Hepatocyte (in vitro differentiated cells): ENCODE measurements around the gene CISD2. TPM values are rescaled to one million over a fixed set of nuclear protein-coding genes. Genes with fewer than 3 reads are reported as not detected.

Experiments used
- DNase-seq: peaks from one replicate; pipeline ENCODE4 v3.0.0-alpha.2; 2016; ENCODE audit warnings: low spot score
- H2AFZ ChIP-seq: fragments of 200-600 bp; sonication (generic); 2 replicates; pipeline ENCODE4 v1.6.0; 2016; ENCODE audit warnings: antibody characterized with exemption, mild to moderate bottlenecking
- H3K27ac ChIP-seq: fragments of 200-600 bp; sonication (generic); 2 replicates; pipeline ENCODE4 v1.5.1; 2016; ENCODE audit warnings: mild to moderate bottlenecking
- H3K27me3 ChIP-seq: fragments of 200-600 bp; sonication (generic); 2 replicates; pipeline ENCODE4 v1.6.1; 2016
- H3K36me3 ChIP-seq: fragments of 200-600 bp; sonication (generic); replicated peaks from 2 replicates; pipeline ENCODE4 v1.5.1; 2016; ENCODE audit warnings: low read depth; ENCODE audit not compliant: insufficient read depth
- H3K4me1 ChIP-seq: fragments of 200-600 bp; sonication (generic); 2 replicates; pipeline ENCODE4 v1.5.1; 2016; ENCODE audit warnings: mild to moderate bottlenecking, moderate library complexity; ENCODE audit not compliant: insufficient read depth
- H3K4me2 ChIP-seq: fragments of 200-600 bp; sonication (generic); 2 replicates; pipeline ENCODE4 v1.6.0; 2016
- H3K4me3 ChIP-seq: fragments of 200-600 bp; sonication (generic); 2 replicates; pipeline ENCODE4 v1.5.1; 2016; ENCODE audit warnings: mild to moderate bottlenecking
- H3K79me2 ChIP-seq: fragments of 200-600 bp; sonication (generic); 2 replicates; pipeline ENCODE4 v1.6.0; 2017; ENCODE audit warnings: mild to moderate bottlenecking
- H3K9me2 ChIP-seq: fragments of 200-600 bp; sonication (generic); replicated peaks from 2 replicates; pipeline ENCODE4 v1.6.0; 2017; ENCODE audit warnings: mild to moderate bottlenecking; ENCODE audit not compliant: insufficient read depth
- H3K9me3 ChIP-seq: fragments of 200-600 bp; sonication (generic); 2 replicates; pipeline ENCODE4 v1.5.1; 2016; ENCODE audit warnings: low read depth, mild to moderate bottlenecking
- H4K20me1 ChIP-seq: fragments of 200-600 bp; sonication (generic); 2 replicates; pipeline ENCODE4 v1.6.0; 2016; ENCODE audit warnings: mild to moderate bottlenecking; ENCODE audit not compliant: insufficient read depth, poor library complexity, severe bottlenecking
- CTCF ChIP-seq: fragments of 200-600 bp; sonication (generic); IDR thresholded peaks from 2 replicates; pipeline ENCODE4 v1.5.1; 2016; ENCODE audit warnings: antibody characterized with exemption, mild to moderate bottlenecking; ENCODE audit not compliant: poor library complexity
- EZH2 ChIP-seq: fragments of 200-600 bp; sonication (generic); IDR thresholded peaks from 2 replicates; pipeline ENCODE4 v1.6.1; 2016; ENCODE audit warnings: antibody characterized with exemption, mild to moderate bottlenecking, borderline replicate concordance
- EZH2phosphoT487 ChIP-seq: fragments of 200-600 bp; sonication (generic); IDR thresholded peaks from one replicate; pipeline ENCODE4 v1.6.1; 2018; ENCODE audit warnings: antibody characterized with exemption, mild to moderate bottlenecking, low read depth, moderate library complexity; ENCODE audit not compliant: unreplicated experiment, severe bottlenecking
- WGBS: methylation state at CpG from one replicate; pipeline ENCODE4 v1.1.6; 2016; ENCODE audit warnings: low lambda C conversion rate; ENCODE audit errors: missing lambda C conversion rate; 5-methylcytosine and 5-hydroxymethylcytosine counted together
- polyA plus RNA-seq: library from polyadenylated mRNA; unstranded; fragments of >200 nt; fragmentation: Nextera tagmentation; extraction: Ambion mirVana; gene quantifications from 2 replicates; pipeline ENCODE4 v1.2.1, GENCODE V29; 2016
- total RNA-seq: library from RNA; depleted of rRNA; stranded (reverse); fragments of >200 nt; gene quantifications from 2 replicates; pipeline ENCODE4 v1.2.3, GENCODE V29; 2014

The CISD2 gene
- total and polyA plus RNA-seq, 2 experiments from 2014 or later: 58.4 to 76.7 TPM

GRCh38 chr4:102843938-102844337, 24.9 kb upstream of the CISD2 start:
- Histone ChIP-seq H2AFZ (no peak overlapping the region), H3K4me3 (no peak overlapping the region), H3K27me3 (no peaks in the 10 kb centered on the region), H3K9me2 (no peaks in the 10 kb centered on the region), H3K4me2 (no peak overlapping the region), H4K20me1 (no peaks in the 10 kb centered on the region), H3K9me3 (no peaks in the 10 kb centered on the region), H3K79me2 (no peaks in the 10 kb centered on the region), H3K36me3 (no peaks in the 10 kb centered on the region), H3K4me1 (no peaks in the 10 kb centered on the region), H3K27ac (no peak overlapping the region)
- 93% methylated on average over 1 of the region's 1 CpG for WGBS
- no peak for DNase-seq
- no peak for TF ChIP-seq EZH2phosphoT487
- no peak for TF ChIP-seq CTCF
- no peak for TF ChIP-seq EZH2

DNA sequence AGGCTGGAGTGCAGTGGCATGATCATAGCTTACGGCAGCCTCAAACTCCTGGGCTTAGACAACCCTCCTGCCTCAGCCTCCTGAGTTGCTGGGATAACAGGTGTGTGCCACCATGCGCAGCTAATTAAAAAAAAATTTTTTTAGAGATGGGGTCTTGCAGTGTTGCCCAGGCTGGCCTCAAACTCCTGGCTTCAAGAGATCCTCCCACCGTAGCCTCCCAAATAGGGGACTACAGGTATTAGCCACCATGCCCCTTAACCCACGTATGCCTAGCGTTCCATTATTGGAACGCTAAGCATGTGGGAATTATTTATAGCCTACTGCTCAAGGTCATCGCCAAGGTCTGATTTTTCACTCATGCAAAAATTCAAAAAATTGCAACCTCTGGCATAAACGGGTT, 21.1 kb upstream of the CISD2 start:
- no peaks in the 10 kb centered on the region for H3K9me3 ChIP-seq
- no peaks in the 10 kb centered on the region for H3K79me2 ChIP-seq
- no peak for TF ChIP-seq EZH2phosphoT487
- no peak for TF ChIP-seq CTCF
- TF ChIP-seq EZH2: no peak
- H3K27me3 ChIP-seq: no peaks in the 10 kb centered on the region
- no peak overlapping the region for H2AFZ ChIP-seq
- H3K4me2 ChIP-seq: no peak overlapping the region
- no peaks in the 10 kb centered on the region for H3K36me3 ChIP-seq
- H3K4me3 ChIP-seq: no peak overlapping the region
- no peaks in the 10 kb centered on the region for H3K9me2 ChIP-seq
- no peaks in the 10 kb centered on the region for H4K20me1 ChIP-seq
- H3K4me1 ChIP-seq: no peaks in the 10 kb centered on the region
- H3K27ac ChIP-seq: no peak overlapping the region
- 98% methylated on average over 8 of the region's 8 CpGs for WGBS
- DNase-seq: no peak

DNA sequence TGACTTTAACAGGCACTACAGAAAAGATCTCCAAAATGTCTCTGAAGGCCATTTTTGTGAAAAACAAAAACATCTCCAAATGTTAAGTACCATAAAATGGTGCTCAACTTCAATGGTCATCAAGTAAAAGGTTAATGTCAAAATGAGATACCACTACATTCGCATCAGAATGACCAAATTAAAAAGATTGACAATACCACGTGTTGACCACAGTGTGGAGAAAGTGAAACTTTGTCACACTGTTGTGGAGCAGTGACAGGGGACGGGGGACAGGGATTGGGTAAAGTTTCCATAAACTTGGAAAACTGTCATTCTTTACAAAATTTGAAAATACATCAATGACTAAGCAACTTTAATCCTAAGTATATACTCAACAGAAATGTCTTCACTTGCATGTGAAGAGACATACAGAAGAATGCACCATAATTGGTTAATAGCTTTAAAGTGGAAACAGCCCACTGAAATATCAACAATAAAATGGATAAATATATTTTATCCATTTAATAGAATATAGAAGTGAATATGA, 19.1 kb upstream of the CISD2 start:
- Histone ChIP-seq H3K27me3 (no peaks in the 10 kb centered on the region), H3K9me2 (no peaks in the 10 kb centered on the region), H2AFZ (no peak overlapping the region), H3K4me3 (no peak overlapping the region), H4K20me1 (no peaks in the 10 kb centered on the region), H3K79me2 (no peaks in the 10 kb centered on the region), H3K4me1 (no peaks in the 10 kb centered on the region), H3K4me2 (no peak overlapping the region), H3K9me3 (no peaks in the 10 kb centered on the region), H3K36me3 (no peaks in the 10 kb centered on the region), H3K27ac (no peak overlapping the region)
- TF ChIP-seq CTCF (no peak), EZH2 (no peak), EZH2phosphoT487 (no peak)
- WGBS: 83% methylated on average over 3 of the region's 3 CpGs
- DNase-seq: no peak

DNA sequence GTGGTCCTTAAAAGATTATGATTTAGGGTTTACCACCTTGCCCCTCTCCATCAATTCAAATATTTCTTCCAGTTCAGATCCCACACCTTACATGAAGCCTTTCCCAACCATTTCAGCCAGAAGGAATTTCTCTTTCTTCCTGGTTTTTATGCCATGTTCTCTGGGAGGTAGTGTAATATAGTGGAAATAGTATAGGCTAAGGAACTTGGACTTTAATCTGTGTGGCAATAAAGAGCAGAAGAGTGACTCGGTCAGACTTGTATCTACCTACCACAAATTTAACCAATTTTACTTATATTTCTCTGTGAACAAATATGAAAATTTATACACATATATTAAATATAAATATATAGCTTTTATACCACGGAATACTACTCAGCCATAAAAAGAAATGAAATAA, 18.4 kb upstream of the CISD2 start:
- Histone ChIP-seq H3K79me2 (no peaks in the 10 kb centered on the region), H3K27ac (no peak overlapping the region), H3K9me2 (no peaks in the 10 kb centered on the region), H3K4me3 (no peak overlapping the region), H3K36me3 (no peaks in the 10 kb centered on the region), H3K4me2 (no peak overlapping the region), H4K20me1 (no peaks in the 10 kb centered on the region), H3K9me3 (no peaks in the 10 kb centered on the region), H2AFZ (no peak overlapping the region), H3K4me1 (no peaks in the 10 kb centered on the region), H3K27me3 (no peaks in the 10 kb centered on the region)
- TF ChIP-seq EZH2 (no peak), CTCF (no peak), EZH2phosphoT487 (no peak)
- 85% methylated on average over 2 of the region's 2 CpGs for WGBS
- no peak for DNase-seq
